Spleen (tissue), 7 donors: ENCODE results near the gene SLC30A4.

ENCODE experiments used
- POLR2A ChIP-seq, 3 donors: fragments of 450-650 bp; IDR thresholded peaks; one replicate each; pipeline ENCODE4 v1.5.1; 2017; ENCODE audit warnings: antibody characterized with exemption in 3 of 3, mild to moderate bottlenecking in 1 of 3
- POLR2AphosphoS5 ChIP-seq, 3 donors: sonication (generic); formaldehyde crosslinking; IDR thresholded peaks; one replicate each; pipeline ENCODE4 v1.5.1; 2017; ENCODE audit warnings: antibody characterized with exemption in 3 of 3
- TF ChIP-seq, protein P1 (sequence below), 11 experiments: fragments of 200-600 bp in 7 of 11; fragments of 450-650 bp in 4 of 11; sonication (generic) in 4 of 11; IDR thresholded peaks in 8 of 11; conservative IDR thresholded peaks in 3 of 11; 1 replicate in 7 of 11; 2 replicates in 4 of 11; pipeline versions ENCODE4 v1.4.0 to v1.8.0; 2016 to 2021; ENCODE audit warnings: antibody characterized with exemption in 11 of 11, inconsistent platforms in 4 of 11, mild to moderate bottlenecking in 1 of 11
- donor health status: DM: no; HTN: no; CAD: no; lungs with moderate emphysema.
- donor health status: DM: no; HTN: no; CAD: no.
- donor health status: DM: no; HTN: no; CAD: no.

DNA sequence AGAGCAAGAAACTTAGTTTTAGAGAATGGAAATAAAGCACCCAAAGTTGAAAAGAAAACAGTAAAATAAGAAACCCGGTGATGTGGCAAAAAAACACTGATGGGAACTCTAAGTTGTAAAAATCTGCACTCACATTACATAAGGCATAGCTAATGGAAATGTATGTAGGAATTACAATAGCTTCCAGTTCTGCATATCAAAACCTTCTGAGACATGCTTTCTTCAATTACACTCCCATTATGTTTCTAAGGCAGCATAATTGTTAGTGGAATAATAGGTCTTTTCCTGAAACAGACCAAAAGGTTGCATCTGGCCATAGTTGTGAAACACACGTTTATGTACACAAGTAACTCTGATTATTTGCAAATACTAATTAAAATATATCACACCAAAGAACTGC is 41.4 kb downstream of the SLC30A4 start:
- TF ChIP-seq, protein P1, sequence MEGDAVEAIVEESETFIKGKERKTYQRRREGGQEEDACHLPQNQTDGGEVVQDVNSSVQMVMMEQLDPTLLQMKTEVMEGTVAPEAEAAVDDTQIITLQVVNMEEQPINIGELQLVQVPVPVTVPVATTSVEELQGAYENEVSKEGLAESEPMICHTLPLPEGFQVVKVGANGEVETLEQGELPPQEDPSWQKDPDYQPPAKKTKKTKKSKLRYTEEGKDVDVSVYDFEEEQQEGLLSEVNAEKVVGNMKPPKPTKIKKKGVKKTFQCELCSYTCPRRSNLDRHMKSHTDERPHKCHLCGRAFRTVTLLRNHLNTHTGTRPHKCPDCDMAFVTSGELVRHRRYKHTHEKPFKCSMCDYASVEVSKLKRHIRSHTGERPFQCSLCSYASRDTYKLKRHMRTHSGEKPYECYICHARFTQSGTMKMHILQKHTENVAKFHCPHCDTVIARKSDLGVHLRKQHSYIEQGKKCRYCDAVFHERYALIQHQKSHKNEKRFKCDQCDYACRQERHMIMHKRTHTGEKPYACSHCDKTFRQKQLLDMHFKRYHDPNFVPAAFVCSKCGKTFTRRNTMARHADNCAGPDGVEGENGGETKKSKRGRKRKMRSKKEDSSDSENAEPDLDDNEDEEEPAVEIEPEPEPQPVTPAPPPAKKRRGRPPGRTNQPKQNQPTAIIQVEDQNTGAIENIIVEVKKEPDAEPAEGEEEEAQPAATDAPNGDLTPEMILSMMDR (IDR thresholded peaks at IDR 0.05 in 8 of 11, conservative IDR thresholded peaks at IDR 0.05 in 3 of 11), result no peak
- TF ChIP-seq POLR2A (IDR thresholded peaks at IDR 0.05) (no peak), POLR2AphosphoS5 (IDR thresholded peaks at IDR 0.05) (no peak)
